Measurements from ENCODE around the gene CDIPT.

CDIPT gene

DNA sequence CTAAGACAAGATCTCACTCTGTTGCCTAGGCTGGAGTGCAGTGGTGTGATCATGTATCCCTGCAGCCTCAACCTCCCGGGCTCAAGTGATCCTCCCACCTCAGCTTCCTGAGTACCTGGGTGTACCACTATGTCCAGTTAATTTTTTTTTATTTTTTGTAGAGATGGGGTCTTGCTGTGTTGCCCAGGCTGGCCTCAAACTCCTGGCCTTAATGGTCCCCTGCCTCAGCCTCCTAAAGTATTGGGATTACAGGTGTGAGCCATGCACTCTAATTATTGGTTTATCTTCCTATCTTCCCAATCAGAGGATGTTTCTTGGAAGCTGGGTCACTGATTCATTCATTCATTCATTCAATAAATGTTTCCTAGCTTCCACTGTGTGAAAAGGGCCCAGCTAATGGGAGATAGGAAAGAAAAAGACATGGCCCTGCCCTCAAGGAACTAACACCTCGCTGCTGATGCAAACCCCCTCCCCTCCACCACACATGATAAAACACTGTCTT lies 45.7 kb upstream of the CDIPT start:
- TF ChIP-seq, protein P1, sequence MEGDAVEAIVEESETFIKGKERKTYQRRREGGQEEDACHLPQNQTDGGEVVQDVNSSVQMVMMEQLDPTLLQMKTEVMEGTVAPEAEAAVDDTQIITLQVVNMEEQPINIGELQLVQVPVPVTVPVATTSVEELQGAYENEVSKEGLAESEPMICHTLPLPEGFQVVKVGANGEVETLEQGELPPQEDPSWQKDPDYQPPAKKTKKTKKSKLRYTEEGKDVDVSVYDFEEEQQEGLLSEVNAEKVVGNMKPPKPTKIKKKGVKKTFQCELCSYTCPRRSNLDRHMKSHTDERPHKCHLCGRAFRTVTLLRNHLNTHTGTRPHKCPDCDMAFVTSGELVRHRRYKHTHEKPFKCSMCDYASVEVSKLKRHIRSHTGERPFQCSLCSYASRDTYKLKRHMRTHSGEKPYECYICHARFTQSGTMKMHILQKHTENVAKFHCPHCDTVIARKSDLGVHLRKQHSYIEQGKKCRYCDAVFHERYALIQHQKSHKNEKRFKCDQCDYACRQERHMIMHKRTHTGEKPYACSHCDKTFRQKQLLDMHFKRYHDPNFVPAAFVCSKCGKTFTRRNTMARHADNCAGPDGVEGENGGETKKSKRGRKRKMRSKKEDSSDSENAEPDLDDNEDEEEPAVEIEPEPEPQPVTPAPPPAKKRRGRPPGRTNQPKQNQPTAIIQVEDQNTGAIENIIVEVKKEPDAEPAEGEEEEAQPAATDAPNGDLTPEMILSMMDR (IDR thresholded peaks at IDR 0.05; ENCODE audit: control extremely low read depth, extremely low read depth, low read depth, missing control alignments): no peak
- ChIA-PET CTCF (interaction anchor here (1.0 to 1.3 kb wide), 2 partner anchors 8 to 12 kb away, joined by 4 read pairs; partner anchors contain the start of gene ASPHD1), POLR2A (no interaction called here)
- DNase-seq (ENCODE audit: extremely low spot score): no peak

DNA sequence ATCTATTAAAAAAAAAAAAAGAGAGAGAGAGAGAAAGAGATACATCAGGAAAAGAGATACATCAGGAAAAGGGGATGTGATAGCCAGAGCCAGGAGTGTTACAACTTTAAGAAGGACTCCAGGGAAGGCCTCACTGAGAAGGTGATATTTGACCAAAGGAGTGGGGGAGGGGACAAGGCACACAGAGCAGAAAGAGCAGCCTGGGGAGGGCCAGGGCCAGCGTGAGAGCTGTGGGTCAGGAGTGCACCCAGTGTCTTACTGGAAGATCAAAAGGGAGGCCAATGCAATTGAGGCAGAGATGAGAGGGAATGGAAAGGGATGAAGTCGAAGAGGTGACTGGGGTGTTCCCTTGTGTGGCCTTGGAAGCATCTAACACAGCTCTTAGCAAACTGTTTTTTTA lies 44.9 kb upstream of the CDIPT start:
- no peak for DNase-seq (ENCODE audit: extremely low spot score)
- TF ChIP-seq, protein P1 (IDR thresholded peaks at IDR 0.05; ENCODE audit: control extremely low read depth, extremely low read depth, low read depth, missing control alignments): no peak
- ChIA-PET CTCF (interaction anchor here (1.3 kb wide), 1 partner anchor 13 kb away, joined by 4 read pairs; no protein-coding TSS in a partner anchor), POLR2A (no interaction called here)

DNA sequence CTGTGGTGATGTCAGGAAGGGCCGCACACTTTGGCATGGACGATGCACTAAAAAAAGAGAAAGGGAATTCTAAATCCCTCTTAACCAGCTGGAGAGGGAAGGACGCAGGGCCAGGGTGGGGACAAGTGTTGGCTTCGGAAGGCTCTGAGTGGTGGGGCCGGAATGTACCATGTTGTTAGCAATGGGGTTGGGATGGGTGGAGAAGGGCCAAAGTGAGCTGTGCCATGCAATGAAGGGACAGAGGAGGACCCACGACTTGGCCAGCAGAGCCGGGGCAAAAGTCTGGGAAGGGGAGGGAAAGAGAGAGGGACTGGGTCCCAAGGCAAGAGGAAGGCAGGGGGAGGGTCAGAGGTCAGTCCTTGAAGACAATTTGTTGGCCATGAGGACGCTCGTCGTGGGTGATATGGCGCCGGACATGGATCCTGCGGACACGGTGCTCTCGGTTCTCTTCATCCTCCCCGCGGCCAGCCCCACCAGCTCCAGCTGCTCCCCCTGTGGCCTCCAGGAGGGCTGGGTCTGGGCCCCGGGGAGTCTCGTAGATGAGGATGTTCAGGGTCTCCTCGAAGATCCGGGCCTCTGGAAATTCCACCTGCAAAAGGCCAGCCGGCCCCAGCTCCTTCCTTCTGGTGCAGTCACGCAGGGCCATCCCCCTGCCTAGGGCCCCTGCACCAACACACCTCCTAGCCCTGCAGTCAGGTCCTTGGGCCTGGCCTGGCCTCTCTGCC lies 43.7 kb upstream of the CDIPT start:
- TF ChIP-seq, protein P1 (IDR thresholded peaks at IDR 0.05; ENCODE audit: control extremely low read depth, extremely low read depth, low read depth, missing control alignments): no peak
- ChIA-PET POLR2A (no interaction called here), CTCF (no interaction called here)
- no peak for DNase-seq (ENCODE audit: extremely low spot score)

DNA sequence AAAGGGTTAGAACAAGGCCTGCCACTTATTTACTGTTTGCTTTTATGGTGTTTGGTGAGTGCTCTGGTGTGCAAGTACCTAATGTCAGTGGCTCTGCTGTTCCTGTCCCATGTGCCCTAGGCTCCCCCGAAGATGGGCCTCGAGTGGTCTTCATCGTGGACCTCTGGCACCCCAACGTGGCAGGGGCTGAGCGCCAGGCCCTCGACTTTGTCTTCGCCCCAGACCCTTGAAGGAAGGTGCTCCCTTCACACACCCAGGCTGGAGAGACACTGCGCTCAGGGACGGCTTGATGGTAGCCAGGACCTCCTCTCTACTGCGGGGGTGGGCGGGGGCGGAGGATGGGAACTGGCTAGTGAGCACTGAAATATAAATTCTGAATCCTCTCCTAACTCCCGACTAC lies 42.6 kb upstream of the CDIPT start:
- TF ChIP-seq, protein P1 (IDR thresholded peaks at IDR 0.05; ENCODE audit: control extremely low read depth, extremely low read depth, low read depth, missing control alignments): no peak
- POLR2A ChIA-PET: no interaction called here
- no peak for DNase-seq (ENCODE audit: extremely low spot score)
- CTCF ChIA-PET: no interaction called here

DNA sequence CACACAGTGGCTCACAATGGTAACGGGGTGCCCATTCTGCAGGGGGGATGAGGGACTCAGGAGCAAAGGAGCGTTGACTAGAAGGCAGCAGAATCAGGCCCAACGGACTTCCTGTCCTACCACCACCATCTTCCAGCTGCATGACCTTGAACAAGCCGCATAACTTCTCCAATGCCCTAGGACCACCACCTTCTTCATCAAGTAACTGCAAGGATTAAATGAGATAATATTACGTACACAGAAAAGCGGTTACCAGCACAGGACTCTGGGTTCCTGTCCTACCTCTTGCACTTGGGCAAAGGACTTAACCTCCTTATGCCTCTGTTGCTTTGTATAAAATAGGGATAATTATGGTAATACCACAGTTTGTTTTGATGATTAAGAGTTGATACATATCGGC lies 41.9 kb upstream of the CDIPT start:
- CTCF ChIA-PET: no interaction called here
- POLR2A ChIA-PET: interaction anchor here (0.7 kb wide), 1 partner anchor 661 kb away, joined by 5 read pairs; no protein-coding TSS in a partner anchor
- TF ChIP-seq, protein P1 (IDR thresholded peaks at IDR 0.05; ENCODE audit: control extremely low read depth, extremely low read depth, low read depth, missing control alignments): no peak

DNA sequence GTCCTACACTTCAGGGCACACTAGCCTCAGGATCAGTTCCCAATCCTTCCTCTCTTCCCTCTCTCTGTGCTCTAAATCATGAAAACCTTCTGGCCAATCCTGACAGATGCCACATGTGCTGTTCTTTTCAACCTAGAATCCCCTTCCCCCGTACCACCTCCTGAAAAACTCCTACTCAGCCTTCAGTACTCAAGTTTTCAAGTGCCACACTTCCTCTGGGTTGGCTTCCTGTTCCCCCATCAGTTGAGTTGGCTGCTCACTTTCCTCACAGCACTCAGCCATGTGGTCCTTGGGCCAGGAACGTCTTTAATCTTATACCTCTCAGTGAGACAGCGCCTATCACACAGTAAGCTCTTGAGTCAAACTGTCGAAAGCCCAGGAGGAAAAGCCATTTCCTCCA lies 40.6 kb upstream of the CDIPT start:
- CTCF ChIA-PET: no interaction called here
- DNase-seq (ENCODE audit: extremely low spot score): no peak
- TF ChIP-seq, protein P1 (IDR thresholded peaks at IDR 0.05; ENCODE audit: control extremely low read depth, extremely low read depth, low read depth, missing control alignments): no peak
- POLR2A ChIA-PET: no interaction called here

More for the DNA sequence above, 41.9 kb upstream of the CDIPT start:
- no peak for DNase-seq (ENCODE audit: extremely low spot score)

Data from GM10248 (cell line).